MG63 (cell line): ENCODE data around the gene GTPBP6. TPM values are rescaled to one million over a fixed set of nuclear protein-coding genes. Genes with fewer than 3 reads are reported as not detected.
"Not testable (repeated sequence)": the region's sequence is repeated elsewhere in the genome, so short reads cannot be mapped to it uniquely, and the experiment has no call there.

Source experiments
- DNase-seq: peaks from one replicate; pipeline ENCODE4 v3.0.0-alpha.2; 2020
- H3K27me3 ChIP-seq: fragments of 250-450 bp; sonication (Bioruptor Pico); 2 replicates; pipeline ENCODE4 v1.5.1; 2020; ENCODE audit warnings: mild to moderate bottlenecking, moderate library complexity
- H3K36me3 ChIP-seq: fragments of 250-450 bp; sonication (Bioruptor Pico); 2 replicates; pipeline ENCODE4 v1.5.1; 2020; ENCODE audit warnings: mild to moderate bottlenecking, moderate library complexity
- H3K4me3 ChIP-seq: fragments of 250-450 bp; sonication (Bioruptor Pico); 2 replicates; pipeline ENCODE4 v1.5.1; 2020; ENCODE audit warnings: mild to moderate bottlenecking, moderate library complexity
- H3K9me3 ChIP-seq: fragments of 250-450 bp; sonication (Bioruptor Pico); 2 replicates; pipeline ENCODE4 v1.5.1; 2020; ENCODE audit warnings: mild to moderate bottlenecking, moderate library complexity
- total RNA-seq: library from RNA; depleted of rRNA; stranded (reverse); fragments of >200 nt; shearing (Covaris generic); gene quantifications from 2 replicates; pipeline ENCODE4 v1.2.3, GENCODE V29; 2014; ENCODE audit warnings: low replicate concordance

The GTPBP6 gene
- total RNA-seq, 1 experiment from 2014 or later: 79.5 TPM

DNA sequence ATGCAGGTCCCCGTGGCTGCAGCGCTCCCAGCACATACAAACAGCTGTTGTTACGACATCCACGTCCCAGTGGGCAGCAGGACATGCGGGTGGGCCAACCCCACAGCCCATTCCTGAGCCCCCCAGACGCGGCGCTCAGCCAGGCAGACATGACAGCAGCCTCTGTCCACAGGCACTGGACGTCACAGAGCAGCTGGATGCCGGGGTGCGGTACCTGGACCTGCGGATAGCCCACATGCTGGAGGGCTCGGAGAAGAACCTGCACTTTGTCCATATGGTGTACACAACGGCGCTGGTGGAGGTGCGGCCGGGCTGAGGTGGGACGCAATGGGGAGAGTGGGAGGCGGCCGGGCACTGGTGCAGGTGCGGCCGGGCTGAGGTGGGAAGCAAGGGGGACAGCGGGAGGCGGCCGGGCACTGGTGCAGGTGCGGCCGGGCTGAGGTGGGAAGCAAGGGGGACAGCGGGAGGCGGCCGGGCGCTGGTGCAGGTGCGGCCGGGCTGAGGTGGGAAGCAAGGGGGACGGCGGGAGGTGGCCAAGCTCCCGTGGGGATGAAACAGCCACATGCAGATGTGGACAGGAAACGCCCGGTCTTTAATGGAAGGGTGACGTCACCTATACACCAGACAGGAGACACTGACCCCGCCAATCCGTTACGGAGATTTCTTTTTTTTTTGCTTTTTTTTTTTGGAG lies 28.0 kb downstream of the GTPBP6 start:
- Histone ChIP-seq H3K36me3 (peaks cover 11% of the 10 kb centered on the region), H3K4me3 (no peak overlapping the region), H3K9me3 (no peaks in the 10 kb centered on the region), H3K27me3 (no peaks in the 10 kb centered on the region)
- no peak for DNase-seq

DNA sequence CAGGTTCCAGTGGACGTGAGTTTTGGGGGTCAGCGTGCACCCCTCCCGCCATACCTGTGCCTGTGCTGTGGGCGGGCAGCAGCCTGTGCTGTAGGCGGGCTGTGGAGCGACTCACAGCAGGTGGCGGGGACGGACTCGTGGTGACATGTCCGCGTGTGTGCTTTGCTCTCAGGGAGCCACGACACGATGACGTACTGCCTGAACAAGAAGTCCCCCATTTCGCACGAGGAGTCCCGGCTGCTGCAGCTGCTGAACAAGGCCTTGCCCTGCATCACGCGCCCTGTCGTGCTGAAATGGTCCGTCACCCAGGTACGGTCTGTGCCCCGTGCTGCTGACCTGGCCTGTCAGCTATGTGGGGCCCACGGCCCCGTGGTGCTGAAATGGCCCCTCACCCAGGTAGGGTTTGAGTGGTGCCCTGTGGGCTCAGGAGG lies 30.0 kb downstream of the GTPBP6 start:
- no peak for DNase-seq
- Histone ChIP-seq H3K27me3 (no peaks in the 10 kb centered on the region), H3K9me3 (no peaks in the 10 kb centered on the region), H3K4me3 (no peak overlapping the region), H3K36me3 (peaks cover 14% of the 10 kb centered on the region)

DNA sequence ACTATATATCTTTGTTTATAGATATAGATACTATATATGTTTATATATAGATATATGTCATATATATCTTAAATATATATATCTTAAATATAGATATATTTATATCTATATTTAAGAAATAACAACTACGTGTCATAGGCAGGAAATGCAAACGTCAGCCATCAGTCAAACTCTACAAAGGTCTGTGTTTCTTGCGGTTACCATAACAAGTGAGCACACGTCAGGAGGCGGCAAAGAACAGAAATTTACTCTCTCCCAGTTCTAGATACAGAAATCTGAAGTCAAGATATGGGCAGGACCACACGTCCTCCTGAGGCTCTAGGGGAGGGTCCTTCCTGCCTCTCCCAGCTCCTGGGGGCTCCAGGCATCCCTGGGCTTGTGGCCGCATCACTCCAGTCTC lies 30.9 kb downstream of the GTPBP6 start:
- Histone ChIP-seq H3K4me3 (no peak overlapping the region), H3K27me3 (no peaks in the 10 kb centered on the region), H3K36me3 (peaks cover 6% of the 10 kb centered on the region), H3K9me3 (no peaks in the 10 kb centered on the region)
- no peak for DNase-seq

DNA sequence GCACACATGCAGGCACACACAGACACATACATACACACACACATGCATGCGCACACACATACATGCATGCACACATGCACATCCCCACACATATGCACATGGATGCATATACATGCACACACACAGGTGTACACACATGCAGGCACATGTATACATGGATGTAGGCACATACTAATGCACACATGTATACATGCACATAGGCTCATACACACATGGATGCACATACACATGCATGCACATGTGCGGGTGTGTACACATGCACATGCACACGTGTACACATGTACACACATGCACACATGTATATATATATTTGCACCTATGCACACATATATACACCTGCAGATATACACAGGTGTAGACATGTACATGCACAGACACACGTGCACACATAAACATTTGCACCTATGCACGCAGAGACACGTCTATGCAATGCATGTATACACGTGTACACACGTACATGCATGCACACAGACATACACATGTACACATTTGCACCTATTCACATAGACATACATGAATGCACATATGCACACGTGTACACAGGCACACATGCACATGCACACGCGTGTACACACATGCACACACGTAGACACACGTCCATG lies 33.4 kb downstream of the GTPBP6 start:
- H3K9me3 ChIP-seq: no peaks in the 10 kb centered on the region
- H3K36me3 ChIP-seq: peaks cover 6% of the 10 kb centered on the region; the same call in 1 of the 2 replicates
- H3K27me3 ChIP-seq: no peaks in the 10 kb centered on the region
- no peak overlapping the region for H3K4me3 ChIP-seq
- no peak for DNase-seq

DNA sequence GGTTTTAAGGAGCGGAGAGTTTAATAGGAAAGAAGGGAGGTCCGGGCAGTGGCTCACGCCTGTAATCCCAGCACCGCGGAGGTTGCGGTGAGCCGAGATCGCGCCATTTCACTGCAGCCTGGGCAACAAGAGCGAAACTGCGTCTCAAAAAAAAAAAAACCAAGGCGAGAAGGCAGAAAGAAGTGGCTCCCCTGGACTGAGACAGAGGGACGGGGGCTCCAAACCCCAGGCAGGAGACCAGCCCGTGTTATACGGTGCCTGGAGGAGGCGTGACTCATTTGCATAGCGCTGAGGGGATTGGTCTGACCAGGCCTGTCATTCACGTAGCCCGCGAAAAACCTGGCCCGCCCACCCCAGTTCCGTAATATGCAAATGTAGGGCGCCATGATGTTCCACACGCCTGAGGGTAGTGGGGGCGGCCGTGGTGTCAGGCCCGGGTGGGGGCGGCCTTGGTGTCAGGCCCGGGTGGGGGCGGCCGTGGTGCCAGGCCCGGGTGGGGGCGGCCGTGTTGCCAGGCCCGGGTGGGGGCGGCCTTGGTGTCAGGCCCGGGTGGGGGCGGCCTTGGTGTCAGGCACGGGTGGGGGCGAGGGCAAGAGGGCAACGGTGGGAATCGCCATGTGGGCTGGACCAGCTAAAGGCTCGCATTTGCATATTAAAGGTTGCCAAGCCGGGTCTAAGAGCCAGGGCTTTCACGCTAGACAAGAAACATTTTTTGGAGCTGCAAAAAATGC lies 35.3 kb downstream of the GTPBP6 start:
- Histone ChIP-seq H3K36me3 (peaks cover 6% of the 10 kb centered on the region; the same call in 1 of the 2 replicates), H3K9me3 (no peaks in the 10 kb centered on the region), H3K4me3 (peak overlapping the region; percentile 54), H3K27me3 (no peaks in the 10 kb centered on the region)
- DNase-seq: peak; percentile 94

DNA sequence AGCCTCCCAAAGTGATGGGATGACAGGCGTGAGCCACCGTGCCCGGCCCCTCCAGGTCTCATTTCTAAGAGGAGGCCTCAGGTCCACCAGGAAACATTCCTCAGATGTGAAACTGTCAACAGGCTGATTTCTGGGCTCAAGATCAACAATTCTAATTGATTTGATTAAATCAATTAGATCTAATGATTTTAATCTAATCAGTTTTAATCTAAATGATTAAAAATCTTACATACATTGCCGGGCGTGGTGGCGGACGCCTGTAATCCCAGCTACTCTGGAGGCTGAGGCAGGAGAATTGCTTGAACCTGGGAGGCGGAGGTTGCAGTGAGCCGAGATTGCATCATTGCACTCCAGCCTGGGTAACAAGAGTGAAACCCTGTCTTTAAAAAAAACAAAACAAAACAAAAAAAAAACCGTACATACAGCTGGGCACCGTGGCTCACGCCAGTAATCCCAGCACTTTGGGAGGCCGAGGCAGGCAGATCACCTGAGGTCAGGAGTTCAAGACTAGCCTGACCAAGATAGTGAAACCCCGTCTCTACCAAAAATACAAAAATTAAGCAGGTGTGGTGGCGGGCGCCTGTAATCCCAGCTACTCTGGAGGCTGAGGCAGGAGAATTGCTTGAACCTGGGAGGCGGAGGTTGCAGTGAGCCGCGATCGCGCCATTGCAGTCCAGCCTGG lies 36.5 kb downstream of the GTPBP6 start:
- not testable (repeated sequence) for H3K27me3 ChIP-seq

DNA sequence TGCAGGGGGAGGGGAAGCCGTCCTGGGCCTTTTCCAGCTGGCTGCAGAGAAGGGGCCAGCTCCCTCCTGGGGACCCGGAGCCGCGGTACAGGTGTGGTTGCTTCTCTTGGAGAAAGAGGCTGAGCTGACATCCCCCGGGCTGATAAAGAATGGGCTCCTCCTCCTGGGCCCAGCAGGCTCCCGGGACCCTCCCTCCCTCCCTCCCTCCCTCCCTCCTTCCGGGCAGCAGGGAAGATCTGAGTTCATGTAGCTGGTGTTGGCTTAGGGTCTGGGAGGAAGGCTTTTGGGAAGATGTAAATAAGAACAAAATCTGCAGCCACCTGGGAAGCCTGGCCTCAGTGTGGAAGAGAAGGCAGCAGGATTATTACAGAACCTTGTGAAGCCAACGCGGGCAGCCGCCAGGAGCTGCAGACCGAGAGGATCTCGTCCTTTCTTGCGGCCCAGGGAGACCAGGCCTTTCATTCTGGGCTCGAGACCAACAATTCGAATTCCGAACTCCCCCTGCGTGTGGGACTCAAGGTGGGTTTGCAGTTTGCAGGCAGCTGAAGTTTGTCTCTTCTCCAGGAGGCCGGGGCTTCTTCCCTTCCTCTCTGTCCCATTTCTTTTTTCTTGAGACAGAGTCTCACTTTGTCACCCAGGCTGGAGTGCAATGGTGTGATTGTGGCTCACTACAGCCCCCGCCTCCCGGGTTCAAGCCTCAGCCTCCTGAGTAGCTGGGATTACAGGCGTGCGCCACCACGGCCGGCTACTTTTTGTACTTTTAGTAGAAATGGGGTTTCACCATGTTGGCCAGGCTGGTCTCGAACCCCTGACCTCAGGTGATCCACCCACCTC lies 37.2 kb downstream of the GTPBP6 start, which contains the start of gene PLCXD1:
PLCXD1 (plus strand) TSS at position 216 of the 834 bp plus-strand sequence. CDS start 2,807 bp downstream, outside the sequence.
- no peak within 1 kb of the TSS for H3K4me3 ChIP-seq
- peaks cover 6% of the 10 kb centered on the region; the same call in 1 of the 2 replicates for H3K36me3 ChIP-seq
- DNase-seq: no peak
- H3K27me3 ChIP-seq: no peaks in the 10 kb centered on the region
- H3K9me3 ChIP-seq: no peaks in the 10 kb centered on the region

More for the DNA sequence above, 36.5 kb downstream of the GTPBP6 start:
- DNase-seq, H3K9me3 ChIP-seq, H3K4me3 ChIP-seq, H3K36me3 ChIP-seq: not testable (repeated sequence)

DNA sequence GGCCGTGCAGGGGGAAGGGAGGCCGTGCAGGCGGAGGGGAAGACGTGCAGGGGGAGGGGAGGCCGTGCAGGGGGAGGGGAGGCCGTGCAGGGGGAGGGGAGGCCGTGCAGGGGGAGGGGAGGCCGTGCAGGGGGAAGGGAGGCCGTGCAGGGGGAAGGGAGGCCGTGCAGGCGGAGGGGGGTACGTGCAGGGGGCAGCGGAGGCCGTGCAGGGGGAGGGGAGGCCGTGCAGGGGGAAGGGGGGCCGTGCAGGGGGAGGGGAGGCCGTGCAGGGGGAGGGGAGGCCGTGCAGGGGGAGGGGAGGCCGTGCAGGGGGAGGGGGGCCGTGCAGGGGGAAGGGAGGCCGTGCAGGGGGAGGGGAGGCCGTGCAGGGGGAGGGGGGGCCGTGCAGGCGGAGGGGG lies 37.9 kb downstream of the GTPBP6 start:
- not testable (repeated sequence) for H3K27me3 ChIP-seq, H3K36me3 ChIP-seq, H3K4me3 ChIP-seq, H3K9me3 ChIP-seq, DNase-seq

DNA sequence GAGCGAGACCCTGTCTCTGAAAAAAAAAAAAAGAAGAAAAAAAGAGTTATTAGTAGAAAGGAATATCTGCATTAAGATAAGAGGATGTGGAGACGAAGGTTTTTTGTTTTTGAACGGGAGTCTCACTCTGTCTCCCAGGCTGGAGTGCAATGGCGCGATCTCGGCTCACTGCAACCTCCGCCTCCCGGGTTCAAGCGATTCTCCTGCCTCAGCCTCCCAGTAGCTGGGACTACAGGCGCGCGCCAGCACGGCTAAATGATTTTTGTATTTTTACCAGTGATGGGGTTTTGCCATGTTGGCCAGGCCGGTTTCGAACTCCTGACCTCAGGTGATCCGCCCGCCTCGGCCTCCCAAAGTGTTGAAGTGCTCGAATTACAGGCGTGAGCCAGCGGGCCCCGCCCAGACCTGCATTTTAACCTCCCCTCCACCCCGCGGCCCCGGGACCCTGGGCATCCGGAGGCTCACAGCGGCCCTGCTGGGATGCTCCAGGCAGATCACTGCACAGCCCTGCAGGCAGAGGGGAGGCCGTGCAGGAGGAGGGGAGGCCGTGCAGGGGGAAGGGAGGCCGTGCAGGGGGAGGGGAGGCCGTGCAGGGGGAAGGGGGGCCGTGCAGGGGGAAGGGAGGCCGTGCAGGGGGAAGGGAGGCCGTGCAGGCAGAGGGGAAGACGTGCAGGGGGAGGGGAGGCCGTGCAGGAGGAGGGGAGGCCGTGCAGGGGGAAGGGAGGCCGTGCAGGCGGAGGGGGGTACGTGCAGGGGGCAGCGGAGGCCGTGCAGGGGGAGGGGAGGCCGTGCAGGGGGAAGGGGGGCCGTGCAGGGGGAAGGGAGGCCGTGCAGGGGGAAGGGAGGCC lies 38.6 kb downstream of the GTPBP6 start:
- not testable (repeated sequence) for H3K36me3 ChIP-seq, H3K9me3 ChIP-seq, H3K27me3 ChIP-seq, DNase-seq, H3K4me3 ChIP-seq

DNA sequence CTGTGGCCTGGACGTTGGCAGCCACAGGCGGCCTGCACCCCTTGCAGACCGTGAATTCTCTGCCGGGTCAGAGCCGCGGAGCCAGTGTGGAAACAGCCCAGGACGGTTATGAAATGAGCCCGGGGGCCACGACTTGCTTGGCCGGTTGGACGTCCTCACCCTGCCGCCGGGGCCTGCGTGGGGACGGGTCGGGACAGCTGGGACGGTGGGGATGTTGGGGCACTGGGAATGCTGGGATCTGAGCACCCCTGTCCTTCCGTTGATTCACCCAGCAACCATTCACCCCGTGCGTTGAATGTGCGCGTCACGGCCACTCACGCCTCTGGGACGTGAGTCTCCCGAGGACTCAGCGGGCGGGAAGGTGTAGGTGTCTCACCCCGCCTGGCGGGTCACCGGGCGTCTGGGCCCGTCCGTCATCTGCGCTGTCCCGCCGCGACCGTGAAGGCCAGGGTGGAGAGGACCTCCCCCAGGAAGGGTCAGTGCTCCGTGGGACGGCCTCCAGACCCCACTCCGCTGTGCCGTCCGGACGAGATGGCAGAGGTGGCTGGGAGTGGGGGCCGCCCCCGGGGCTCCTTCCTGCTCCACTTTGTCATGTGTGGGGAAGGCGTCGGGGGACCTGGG lies 41.9 kb downstream of the GTPBP6 start:
- DNase-seq: peak; percentile 8
- H3K4me3 ChIP-seq: no peak overlapping the region
- no peaks in the 10 kb centered on the region for H3K36me3 ChIP-seq
- no peaks in the 10 kb centered on the region for H3K27me3 ChIP-seq
- no peaks in the 10 kb centered on the region for H3K9me3 ChIP-seq

DNA sequence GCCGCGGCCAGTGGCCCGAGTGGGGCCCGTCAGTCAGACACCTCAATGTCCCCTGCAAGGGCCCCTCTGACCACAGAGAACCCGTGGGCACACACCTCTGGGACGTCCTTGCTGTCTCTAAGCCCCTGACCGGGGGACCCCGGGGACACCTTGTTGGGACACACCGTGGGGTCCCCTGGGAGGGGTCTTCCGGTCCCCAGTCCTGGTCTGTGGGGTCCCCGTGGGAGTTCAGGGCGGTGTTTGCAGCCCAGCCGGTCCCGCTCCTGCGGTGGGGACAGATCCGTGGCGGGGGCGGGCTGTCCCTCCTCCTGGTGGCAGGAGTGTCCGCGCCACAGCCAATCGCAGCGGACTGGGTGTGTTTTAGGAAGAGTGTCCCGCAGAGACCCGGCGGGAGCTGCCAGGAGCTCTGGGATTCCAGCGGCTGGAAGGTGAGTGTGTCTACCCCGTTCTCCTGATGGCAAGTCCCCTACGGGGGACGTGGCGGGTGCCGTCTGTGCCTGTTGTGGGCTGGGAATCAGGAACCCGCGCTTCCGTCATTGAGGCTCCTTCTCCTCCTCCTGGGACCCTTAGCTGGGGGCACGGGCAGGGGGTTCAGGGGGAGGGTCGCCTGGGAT lies 42.5 kb downstream of the GTPBP6 start:
- Histone ChIP-seq H3K27me3 (no peaks in the 10 kb centered on the region), H3K9me3 (no peaks in the 10 kb centered on the region), H3K36me3 (no peaks in the 10 kb centered on the region), H3K4me3 (no peak overlapping the region)
- peak; percentile 12 for DNase-seq

DNA sequence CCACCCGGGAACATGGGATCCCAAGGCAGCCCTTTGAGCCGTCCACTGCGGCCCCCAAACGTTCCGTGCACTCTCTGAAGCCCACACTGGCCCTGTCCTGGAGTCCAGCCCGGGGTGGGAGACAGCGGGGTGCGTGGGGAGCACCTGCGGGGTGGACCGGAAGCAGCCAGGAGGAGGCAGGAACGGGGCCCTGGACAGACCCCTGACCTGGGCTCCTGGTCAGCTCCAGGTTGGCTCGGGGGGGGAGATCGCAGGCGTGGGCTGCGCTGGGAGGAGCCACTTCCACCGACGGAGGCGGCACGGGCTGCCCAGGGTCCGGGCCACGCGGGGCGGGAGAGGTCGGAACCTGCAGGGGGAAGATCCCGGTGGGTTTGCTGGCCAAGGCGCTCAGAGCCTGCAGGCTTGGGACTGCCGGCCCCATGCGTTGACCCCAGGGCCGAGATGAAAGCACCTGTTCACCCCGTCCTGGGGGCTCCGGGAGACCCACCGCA lies 43.1 kb downstream of the GTPBP6 start:
- no peaks in the 10 kb centered on the region for H3K36me3 ChIP-seq
- no peak overlapping the region for H3K4me3 ChIP-seq
- DNase-seq: no peak
- no peaks in the 10 kb centered on the region for H3K9me3 ChIP-seq
- H3K27me3 ChIP-seq: no peaks in the 10 kb centered on the region

DNA sequence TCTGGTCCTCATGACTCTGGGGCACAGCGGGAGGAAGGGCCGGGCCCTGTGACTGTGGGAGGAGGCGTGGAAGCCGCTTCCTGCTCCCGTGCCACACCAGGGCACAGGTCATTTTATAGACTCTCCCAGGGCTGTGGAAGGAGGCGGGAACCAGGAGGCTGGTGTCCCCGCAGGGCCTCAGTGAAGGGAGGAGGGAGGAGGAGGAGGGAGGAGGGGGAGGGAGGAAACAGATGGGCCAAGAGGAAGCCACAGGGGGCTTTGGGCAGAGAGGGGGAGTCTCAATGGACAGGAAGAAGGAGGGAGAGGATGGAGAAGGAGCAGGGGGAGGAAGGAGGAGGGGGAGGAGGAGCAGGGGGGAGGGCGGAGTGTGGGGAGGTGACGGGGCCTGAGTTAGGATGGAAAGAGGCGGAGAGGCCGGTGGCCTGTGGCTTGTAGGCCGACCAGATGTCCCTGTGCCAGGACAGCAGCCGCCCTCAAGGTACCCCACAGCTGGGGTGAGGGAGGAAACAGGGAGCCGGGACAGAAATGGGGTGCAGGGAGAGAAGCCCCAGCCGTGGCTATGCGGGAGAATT lies 43.6 kb downstream of the GTPBP6 start:
- no peaks in the 10 kb centered on the region for H3K36me3 ChIP-seq
- no peak for DNase-seq
- no peak overlapping the region for H3K4me3 ChIP-seq
- no peaks in the 10 kb centered on the region for H3K9me3 ChIP-seq
- no peaks in the 10 kb centered on the region for H3K27me3 ChIP-seq

DNA sequence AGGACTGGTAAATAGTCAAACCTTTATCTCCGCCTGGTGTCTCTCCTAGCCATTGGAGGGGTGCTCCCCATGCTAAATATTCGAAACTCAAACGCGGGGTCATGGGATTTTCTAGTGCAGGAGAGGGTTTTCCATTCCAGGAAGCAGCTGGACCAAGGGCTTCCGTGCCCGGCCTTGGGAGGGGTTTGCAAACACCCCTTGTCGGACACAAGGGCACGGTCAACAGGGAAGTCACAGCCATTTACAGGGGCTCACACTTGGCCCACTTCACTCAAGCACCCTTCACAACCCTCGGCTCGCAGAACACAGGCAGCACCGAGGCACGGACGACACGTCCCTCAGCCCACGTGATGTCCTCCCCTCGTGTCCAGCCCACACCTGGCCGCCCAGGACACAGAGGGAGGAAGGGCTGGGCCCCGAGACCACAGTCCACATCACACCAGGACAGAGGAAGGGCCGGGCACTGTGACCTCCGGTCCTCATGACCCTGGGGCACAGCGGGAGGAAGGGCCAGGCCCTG lies 47.7 kb downstream of the GTPBP6 start:
- no peaks in the 10 kb centered on the region for H3K36me3 ChIP-seq
- no peaks in the 10 kb centered on the region for H3K27me3 ChIP-seq
- H3K9me3 ChIP-seq: no peaks in the 10 kb centered on the region
- no peak overlapping the region for H3K4me3 ChIP-seq
- DNase-seq: no peak
